Measurements from ENCODE around the gene ZRANB1.

- TF ChIP-seq GATA2 (IDR thresholded peaks at IDR 0.05; ENCODE audit: low read depth, low read length) (no peak), GATA3 (IDR thresholded peaks at IDR 0.05; ENCODE audit: low read depth, low read length) (no peak)
Measured at GRCh38 chr10:125034675-125035074, 92.8 kb downstream of the ZRANB1 start.
